Fibroblast of gingiva (primary cell): ENCODE results near the gene HTR1E.
"Not testable (repeated sequence)": the region's sequence is repeated elsewhere in the genome, so short reads cannot be mapped to it uniquely, and the experiment has no call there.

Source experiments
- DNase-seq: peaks from one replicate; pipeline ENCODE4 v3.0.0-alpha.2; 2011; ENCODE audit warnings: low read depth

Gene HTR1E, protein sequence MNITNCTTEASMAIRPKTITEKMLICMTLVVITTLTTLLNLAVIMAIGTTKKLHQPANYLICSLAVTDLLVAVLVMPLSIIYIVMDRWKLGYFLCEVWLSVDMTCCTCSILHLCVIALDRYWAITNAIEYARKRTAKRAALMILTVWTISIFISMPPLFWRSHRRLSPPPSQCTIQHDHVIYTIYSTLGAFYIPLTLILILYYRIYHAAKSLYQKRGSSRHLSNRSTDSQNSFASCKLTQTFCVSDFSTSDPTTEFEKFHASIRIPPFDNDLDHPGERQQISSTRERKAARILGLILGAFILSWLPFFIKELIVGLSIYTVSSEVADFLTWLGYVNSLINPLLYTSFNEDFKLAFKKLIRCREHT

GRCh38 chr6:86937219-86938079 lies at the start of gene HTR1E:
Gene HTR1E, plus strand, starts transcription at chr6:86937528. Its CDS starts 77,807 bp downstream, at chr6:87015335.
- DNase-seq: no peak

DNA sequence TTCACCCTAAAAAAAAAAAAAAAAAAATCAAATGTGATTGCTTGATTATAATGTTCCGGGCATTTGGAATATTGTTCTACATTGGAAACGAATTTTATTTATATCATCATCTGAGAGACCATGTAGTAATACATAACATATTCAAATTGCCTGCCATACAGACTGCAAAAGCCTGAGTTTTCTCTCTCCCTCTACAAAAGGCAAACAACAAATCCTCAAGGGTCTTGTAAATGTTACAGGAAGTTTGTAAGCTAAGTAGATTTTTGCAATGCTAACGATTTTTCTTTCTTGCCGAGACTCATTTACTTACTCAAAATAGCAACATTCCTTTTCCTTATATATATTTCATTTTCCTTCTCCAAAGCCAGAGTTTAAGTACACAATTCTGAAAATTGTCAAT lies 49.0 kb upstream of the HTR1E start:
- no peak for DNase-seq

GRCh38 chr6:86897265-86897664 lies 40.1 kb upstream of the HTR1E start:
- not testable (repeated sequence) for DNase-seq

DNA sequence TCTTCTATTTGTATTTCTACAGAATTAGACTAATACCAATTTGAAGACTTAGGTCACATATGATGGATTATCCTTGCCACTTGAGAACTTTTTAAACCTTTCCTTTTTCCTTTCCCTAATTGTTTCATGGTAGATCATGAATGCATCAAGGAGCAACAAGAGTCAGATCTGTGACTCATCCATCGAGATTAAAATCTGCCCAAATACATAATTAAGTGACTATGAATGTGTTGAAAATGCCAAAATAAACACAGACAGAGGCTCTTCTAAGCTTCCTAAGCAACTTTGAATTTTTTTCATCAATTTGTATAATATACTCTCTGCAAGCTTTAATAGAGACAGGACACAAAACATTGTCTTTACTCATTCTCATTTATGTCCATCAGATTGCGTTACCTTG lies 23.5 kb upstream of the HTR1E start:
- DNase-seq: no peak

- no peak for DNase-seq
These were observed 20.9 kb upstream of the HTR1E start for GRCh38 chr6:86916393-86916792.

DNA sequence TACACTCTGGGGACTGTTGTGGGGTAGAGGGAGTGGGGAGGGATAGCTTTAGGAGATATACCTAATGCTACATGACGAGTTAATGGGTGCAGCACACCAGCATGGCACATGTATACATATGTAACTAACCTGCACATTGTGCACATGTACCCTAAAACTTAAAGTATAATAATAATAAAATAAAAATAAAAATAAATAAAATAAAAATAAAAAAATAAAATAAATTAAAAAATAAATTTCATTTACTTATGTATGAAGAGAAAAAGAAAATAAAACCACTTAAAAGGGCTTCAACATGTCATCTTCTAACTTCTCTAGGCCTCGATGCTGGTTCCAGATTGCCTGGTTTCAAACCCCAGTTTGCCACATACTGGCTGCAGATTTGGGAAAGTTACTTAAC lies 10.2 kb upstream of the HTR1E start:
- DNase-seq: not testable (repeated sequence)

DNA sequence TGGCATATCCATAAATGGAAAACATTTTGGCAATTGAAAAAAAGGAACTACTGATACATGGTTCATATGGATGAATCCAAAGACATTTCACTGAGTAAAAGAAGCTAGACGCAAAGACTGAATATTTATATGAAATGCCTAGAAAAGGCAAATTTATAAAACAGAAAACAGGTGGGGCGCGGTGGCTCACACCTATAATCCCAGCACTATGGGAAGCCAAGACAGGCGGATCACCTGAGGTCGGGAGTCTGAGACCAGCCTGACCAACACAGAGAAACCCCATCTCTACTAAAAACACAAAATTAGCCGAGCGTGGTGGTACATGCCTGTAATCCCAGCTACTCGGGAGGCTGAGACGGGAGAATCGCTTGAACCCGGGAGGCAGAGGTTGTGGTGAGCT lies 9.5 kb upstream of the HTR1E start:
- not testable (repeated sequence) for DNase-seq

- DNase-seq: no peak
These were observed 3.0 kb upstream of the HTR1E start for GRCh38 chr6:86934365-86934764.

DNA sequence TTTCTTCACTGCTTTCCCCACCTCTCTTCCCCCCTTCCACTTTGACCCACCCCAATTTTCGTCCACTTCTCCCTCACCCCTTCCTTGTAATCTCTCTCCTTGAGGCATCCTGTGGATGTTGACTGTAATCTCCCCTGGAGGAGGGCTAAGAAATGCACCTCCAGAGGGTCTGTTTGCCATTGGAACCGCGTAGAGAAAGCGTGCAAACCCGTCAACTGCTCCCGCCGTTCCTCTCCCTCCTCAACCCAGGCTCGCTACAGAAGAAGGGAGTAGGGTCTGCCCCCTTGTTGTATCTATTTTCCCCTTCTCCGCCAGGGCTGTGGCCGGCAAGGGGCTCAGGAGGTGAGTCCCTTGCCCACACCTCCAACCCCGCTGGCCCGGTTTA lies 502 bp upstream of the HTR1E start:
- DNase-seq: no peak

GRCh38 chr6:86938814-86939213 lies 1.5 kb downstream of the HTR1E start:
- no peak for DNase-seq

DNA sequence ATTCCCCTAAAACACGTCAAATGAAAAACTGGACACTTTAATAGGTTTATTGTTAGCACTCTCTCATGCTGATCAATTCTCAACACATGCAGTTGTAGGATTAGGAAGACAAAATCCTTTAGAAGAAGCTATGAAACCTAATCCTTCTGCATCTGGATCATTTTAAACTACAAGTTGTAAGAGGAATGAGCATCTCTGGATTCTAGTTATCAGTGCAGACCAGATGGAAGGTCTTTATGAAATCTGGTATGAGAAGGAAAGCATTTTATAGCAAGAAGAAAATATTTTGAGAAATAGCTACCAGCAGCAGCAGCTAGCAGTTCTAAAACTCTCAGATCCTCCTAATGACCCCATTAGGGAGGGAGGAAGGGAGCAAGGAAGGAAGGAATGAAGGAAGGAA lies 4.1 kb downstream of the HTR1E start:
- DNase-seq: no peak

DNA sequence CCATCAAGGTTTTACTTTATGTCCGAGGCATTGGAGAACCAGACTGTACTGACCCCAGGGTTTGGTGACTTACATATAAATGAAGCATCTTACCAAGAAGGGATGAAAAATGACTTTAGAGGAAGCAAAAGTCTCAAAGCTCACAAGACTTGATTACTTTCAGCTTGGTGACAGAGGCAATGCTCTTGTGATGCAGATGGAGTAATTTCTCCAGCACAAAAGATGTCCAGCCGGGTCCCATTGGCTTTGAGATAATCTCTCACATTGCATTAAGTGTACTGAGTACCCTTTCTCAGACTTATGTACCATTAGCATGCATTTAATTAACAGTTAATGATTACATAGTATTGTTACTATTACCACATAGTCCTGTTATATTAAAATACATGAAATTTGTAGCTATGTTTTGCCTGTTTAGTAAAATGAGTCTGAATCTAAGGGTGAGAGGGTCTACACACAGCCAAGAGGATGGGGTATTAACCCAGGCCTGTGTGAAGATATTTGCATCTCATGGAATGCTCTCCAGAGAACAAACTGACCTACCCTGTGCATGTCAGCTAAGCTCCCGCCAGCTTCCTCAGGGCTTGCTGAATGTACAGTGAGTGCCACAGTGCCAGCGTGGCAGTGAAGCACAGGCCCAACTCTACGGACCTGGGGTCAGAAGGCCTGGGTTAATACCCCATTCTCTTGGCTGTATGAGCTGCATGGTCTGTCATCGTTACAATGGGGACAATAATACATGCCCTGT lies 5.6 kb downstream of the HTR1E start:
- DNase-seq: no peak

GRCh38 chr6:86943819-86944407 lies 6.6 kb downstream of the HTR1E start:
- no peak for DNase-seq

GRCh38 chr6:86949771-86950170 lies 12.4 kb downstream of the HTR1E start:
- DNase-seq: no peak

DNA sequence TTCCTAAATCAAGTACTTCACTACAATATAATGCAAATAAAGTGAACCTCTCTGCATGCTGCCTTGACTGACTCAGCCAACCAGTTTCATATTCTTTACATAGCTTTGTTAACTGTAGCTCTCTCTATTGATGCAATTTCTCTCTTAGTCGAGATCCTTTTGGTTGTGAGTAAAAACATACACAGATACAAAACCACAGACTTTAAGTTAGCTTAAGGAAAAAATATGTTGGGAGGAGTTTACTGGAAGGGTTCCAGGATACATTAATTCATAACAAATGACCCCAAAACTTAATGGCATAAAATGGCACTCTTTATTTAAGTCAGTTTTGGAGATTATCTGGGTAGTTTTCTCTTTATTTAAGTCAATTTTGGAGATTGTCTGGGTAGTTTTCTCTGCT lies 15.7 kb downstream of the HTR1E start:
- DNase-seq: no peak

GRCh38 chr6:86959656-86960055 lies 22.3 kb downstream of the HTR1E start:
- no peak for DNase-seq

DNA sequence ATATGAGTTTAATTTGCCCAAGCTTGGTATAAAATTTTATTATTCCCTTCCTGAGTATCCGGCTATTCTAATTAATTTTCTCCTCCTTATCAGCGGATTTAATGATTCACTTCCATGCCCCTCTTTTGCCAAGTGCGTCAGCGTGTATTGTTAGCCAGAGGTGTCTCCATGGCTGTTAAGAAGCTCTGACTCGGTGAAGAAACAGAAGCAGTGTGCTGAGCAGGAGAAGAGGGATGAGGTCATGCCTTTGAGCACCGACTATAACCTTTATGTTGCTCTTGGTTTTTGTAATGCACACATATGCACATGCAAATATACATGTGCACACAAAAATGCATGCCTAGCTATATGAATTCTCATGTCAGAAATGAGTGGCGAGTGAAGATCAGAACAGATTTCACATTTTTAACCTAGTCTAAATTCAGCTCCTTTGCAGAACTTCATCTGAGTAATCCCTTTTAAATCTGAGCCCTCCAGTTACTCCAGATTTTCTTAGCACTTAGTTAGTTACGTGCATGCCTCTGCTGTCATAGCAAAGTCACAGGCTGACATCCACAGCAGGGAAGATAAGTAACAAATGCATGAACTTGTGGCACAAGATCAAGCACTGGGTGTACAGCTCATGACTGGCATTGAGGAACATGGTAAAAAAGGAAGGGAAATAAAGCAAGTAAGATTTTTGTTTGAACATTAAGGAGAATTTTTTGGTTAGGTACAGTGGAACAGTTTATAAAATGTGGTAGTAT lies 24.3 kb downstream of the HTR1E start:
- DNase-seq: no peak

- DNase-seq: no peak
These were observed 26.0 kb downstream of the HTR1E start for GRCh38 chr6:86963352-86963751.

- no peak for DNase-seq
These were observed 26.8 kb downstream of the HTR1E start for GRCh38 chr6:86964029-86964579.

- DNase-seq: no peak
These were observed 28.9 kb downstream of the HTR1E start for GRCh38 chr6:86966271-86966670.

- no peak for DNase-seq
These were observed 32.2 kb downstream of the HTR1E start for GRCh38 chr6:86969573-86969972.
